Vagina (tissue), 2 donors: Measurements from ENCODE around the gene ASTN2. TPM values are rescaled to one million over a fixed set of nuclear protein-coding genes. Genes with fewer than 3 reads are reported as not detected.

Experiments used
- DNase-seq, 2 donors: peaks; one replicate each; pipeline ENCODE4 v3.0.0-alpha.2; 2017; ENCODE audit errors: extremely low spot score in 2 of 2
- H3K27ac ChIP-seq: fragments of 200-600 bp; sonication (generic); one replicate; pipeline ENCODE4 v1.5.1; 2019
- H3K27me3 ChIP-seq: fragments of 200-600 bp; sonication (generic); one replicate; pipeline ENCODE4 v1.5.1; 2019
- H3K36me3 ChIP-seq, 2 donors: fragments of 200-600 bp; sonication (generic); one replicate each; pipeline ENCODE4 v1.5.1; 2017 to 2019
- H3K4me1 ChIP-seq: fragments of 200-600 bp; sonication (generic); one replicate; pipeline ENCODE4 v1.5.1; 2019
- H3K4me3 ChIP-seq, 2 donors: fragments of 200-600 bp; sonication (generic); 1 replicate in 1 of 2; 2 replicates in 1 of 2; pipeline ENCODE4 v1.5.1; 2016 to 2019
- H3K9me3 ChIP-seq: fragments of 200-600 bp; sonication (generic); one replicate; pipeline ENCODE4 v1.5.1; 2019
- CTCF ChIP-seq, 3 experiments: fragments of 450-650 bp in 2 of 3; fragments of 200-600 bp in 1 of 3; sonication (generic) in 1 of 3; IDR thresholded peaks; one replicate each; pipeline ENCODE4 v1.5.1; 2017 to 2019; ENCODE audit warnings: antibody characterized with exemption in 3 of 3, mild to moderate bottlenecking in 2 of 3, moderate library complexity in 2 of 3
- POLR2A ChIP-seq, 2 donors: fragments of 450-650 bp; IDR thresholded peaks; one replicate each; pipeline ENCODE4 v1.6.1; 2017; ENCODE audit warnings: antibody characterized with exemption in 2 of 2, mild to moderate bottlenecking in 2 of 2, moderate library complexity in 2 of 2
- POLR2AphosphoS5 ChIP-seq, 2 donors: sonication (generic); formaldehyde crosslinking; IDR thresholded peaks; one replicate each; pipeline ENCODE4 v1.9.0; 2017; ENCODE audit warnings: antibody characterized with exemption in 2 of 2, mild to moderate bottlenecking in 2 of 2, low read depth in 1 of 2; ENCODE audit not compliant: insufficient read depth in 1 of 2
- intact Hi-C: fragments of 100-400 bp; cut with DNase I; formaldehyde crosslinking; loops from one replicate; pipeline ENCODE4 v1.15.1; 2023
- total RNA-seq: library from RNA; depleted of rRNA; stranded (reverse); fragments of >200 nt; gene quantifications from one replicate; pipeline ENCODE4 v1.2.3, GENCODE V29; 2016

Gene ASTN2
- total RNA-seq, 1 donor from 2014 or later: 4.4 TPM

- no peak overlapping the region for H3K4me3 ChIP-seq
- no peak for TF ChIP-seq CTCF (IDR thresholded peaks at IDR 0.05)
- no peak for TF ChIP-seq POLR2AphosphoS5 (IDR thresholded peaks at IDR 0.05; ENCODE audit: insufficient read depth in 1 of 2, low read depth in 1 of 2)
- TF ChIP-seq POLR2A (IDR thresholded peaks at IDR 0.05): no peak
- H3K9me3 ChIP-seq: no peaks in the 10 kb centered on the region
- no peaks in the 10 kb centered on the region for H3K36me3 ChIP-seq
- H3K27ac ChIP-seq: no peak overlapping the region
- intact Hi-C loops: no loop called here
- H3K27me3 ChIP-seq: no peaks in the 10 kb centered on the region
- DNase-seq: no peak
- H3K4me1 ChIP-seq: no peaks in the 10 kb centered on the region
Observed at GRCh38 chr9:117448066-117448465, 33.2 kb upstream of the ASTN2 start.

- TF ChIP-seq CTCF (IDR thresholded peaks at IDR 0.05) (no peak), POLR2AphosphoS5 (IDR thresholded peaks at IDR 0.05; ENCODE audit: insufficient read depth in 1 of 2, low read depth in 1 of 2) (no peak), POLR2A (IDR thresholded peaks at IDR 0.05) (no peak)
- no peaks in the 10 kb centered on the region for H3K4me1 ChIP-seq
- no peak overlapping the region for H3K4me3 ChIP-seq
- H3K27ac ChIP-seq: no peak overlapping the region
- H3K27me3 ChIP-seq: no peaks in the 10 kb centered on the region
- intact Hi-C loops: no loop called here
- H3K36me3 ChIP-seq: no peaks in the 10 kb centered on the region
- H3K9me3 ChIP-seq: no peaks in the 10 kb centered on the region
- no peak for DNase-seq
Observed at GRCh38 chr9:117445631-117446030, 30.8 kb upstream of the ASTN2 start.

- H3K27me3 ChIP-seq: no peaks in the 10 kb centered on the region
- intact Hi-C loops: no loop called here
- H3K27ac ChIP-seq: no peak overlapping the region
- H3K36me3 ChIP-seq: no peaks in the 10 kb centered on the region
- no peaks in the 10 kb centered on the region for H3K9me3 ChIP-seq
- TF ChIP-seq POLR2AphosphoS5 (IDR thresholded peaks at IDR 0.05; ENCODE audit: insufficient read depth in 1 of 2, low read depth in 1 of 2) (no peak), POLR2A (IDR thresholded peaks at IDR 0.05) (no peak), CTCF (IDR thresholded peaks at IDR 0.05) (no peak)
- H3K4me3 ChIP-seq: no peak overlapping the region
- no peaks in the 10 kb centered on the region for H3K4me1 ChIP-seq
- DNase-seq: no peak
Observed at GRCh38 chr9:117444501-117444900, 29.6 kb upstream of the ASTN2 start.

GRCh38 chr9:117437283-117437682 is 22.4 kb upstream of the ASTN2 start:
- intact Hi-C loops: no loop called here
- Histone ChIP-seq H3K4me1 (no peaks in the 10 kb centered on the region), H3K27me3 (no peaks in the 10 kb centered on the region), H3K4me3 (no peak overlapping the region), H3K27ac (no peak overlapping the region), H3K36me3 (no peaks in the 10 kb centered on the region), H3K9me3 (no peaks in the 10 kb centered on the region)
- TF ChIP-seq POLR2A (IDR thresholded peaks at IDR 0.05): no peak
- TF ChIP-seq CTCF (IDR thresholded peaks at IDR 0.05): no peak
- no peak for TF ChIP-seq POLR2AphosphoS5 (IDR thresholded peaks at IDR 0.05; ENCODE audit: insufficient read depth in 1 of 2, low read depth in 1 of 2)
- no peak for DNase-seq

- Histone ChIP-seq H3K36me3 (no peaks in the 10 kb centered on the region), H3K4me3 (no peak overlapping the region), H3K9me3 (no peaks in the 10 kb centered on the region), H3K27ac (no peak overlapping the region), H3K4me1 (no peaks in the 10 kb centered on the region), H3K27me3 (no peaks in the 10 kb centered on the region)
- TF ChIP-seq POLR2A (IDR thresholded peaks at IDR 0.05): no peak
- no peak for TF ChIP-seq POLR2AphosphoS5 (IDR thresholded peaks at IDR 0.05; ENCODE audit: insufficient read depth in 1 of 2, low read depth in 1 of 2)
- TF ChIP-seq CTCF (IDR thresholded peaks at IDR 0.05): no peak
- DNase-seq: no peak
- intact Hi-C loops: no loop called here
Observed at GRCh38 chr9:117435630-117436261, 20.9 kb upstream of the ASTN2 start.
